H7 (cell line): ENCODE data around the gene PRR33. TPM values are rescaled to one million over a fixed set of nuclear protein-coding genes. Genes with fewer than 3 reads are reported as not detected.
"Not testable (repeated sequence)": the region's sequence is repeated elsewhere in the genome, so short reads cannot be mapped to it uniquely, and the experiment has no call there.

Source experiments
- DNase-seq: peaks from one replicate; pipeline ENCODE4 v3.0.0; 2012
- H3K27me3 ChIP-seq: 2 replicates; pipeline ENCODE4 v1.6.0; 2011; ENCODE audit warnings: mild to moderate bottlenecking, low read length; ENCODE audit not compliant: control insufficient read depth, insufficient read depth
- H3K36me3 ChIP-seq: replicated peaks from 2 replicates; pipeline ENCODE4 v1.5.1; 2011; ENCODE audit warnings: low read length; ENCODE audit not compliant: control insufficient read depth, insufficient read depth
- H3K4me3 ChIP-seq: 2 replicates; pipeline ENCODE4 v1.5.1; 2011; ENCODE audit warnings: low read depth, mild to moderate bottlenecking, control low read depth, low read length, moderate library complexity; ENCODE audit not compliant: insufficient read depth
- total RNA-seq: library from RNA; depleted of rRNA; stranded (reverse); fragments of >200 nt; shearing (Covaris generic); gene quantifications from 2 replicates; pipeline ENCODE4 v1.2.3, GENCODE V29; 2014

Gene PRR33
- total RNA-seq, 1 experiment from 2014 or later, result not detected

- Histone ChIP-seq H3K27me3 (no peaks in the 10 kb centered on the region), H3K4me3 (no peak overlapping the region), H3K36me3 (no peaks in the 10 kb centered on the region)
- peak; percentile 65 for DNase-seq
These were observed 552 bp downstream of the PRR33 start for GRCh38 chr11:1890856-1891830.

- no peak overlapping the region for H3K4me3 ChIP-seq
- no peaks in the 10 kb centered on the region for H3K36me3 ChIP-seq
- no peaks in the 10 kb centered on the region for H3K27me3 ChIP-seq
- no peak for DNase-seq
These were observed 1.5 kb downstream of the PRR33 start for GRCh38 chr11:1889941-1890855.

- H3K36me3 ChIP-seq, result no peaks in the 10 kb centered on the region
- H3K27me3 ChIP-seq, result no peaks in the 10 kb centered on the region
- DNase-seq, result peak; percentile 59
- H3K4me3 ChIP-seq, result no peak overlapping the region
These were observed 2.3 kb downstream of the PRR33 start for GRCh38 chr11:1889224-1889930.

- Histone ChIP-seq H3K36me3 (no peaks in the 10 kb centered on the region), H3K4me3 (no peak overlapping the region), H3K27me3 (no peaks in the 10 kb centered on the region)
- peak; percentile 44 for DNase-seq
These were observed 2.9 kb downstream of the PRR33 start for GRCh38 chr11:1888811-1889210.

GRCh38 chr11:1888347-1888753, 3.3 kb downstream of the PRR33 start:
- peak; percentile 43 for DNase-seq
- Histone ChIP-seq H3K36me3 (no peaks in the 10 kb centered on the region), H3K27me3 (no peaks in the 10 kb centered on the region), H3K4me3 (no peak overlapping the region)

- Histone ChIP-seq H3K36me3 (no peaks in the 10 kb centered on the region), H3K27me3 (no peaks in the 10 kb centered on the region), H3K4me3 (no peak overlapping the region)
- DNase-seq, result no peak
These were observed 4.0 kb downstream of the PRR33 start for GRCh38 chr11:1887451-1888346.

GRCh38 chr11:1886551-1886950, 5.1 kb downstream of the PRR33 start:
- not testable (repeated sequence) for H3K27me3 ChIP-seq, DNase-seq, H3K4me3 ChIP-seq, H3K36me3 ChIP-seq

GRCh38 chr11:1884303-1884700, 7.4 kb downstream of the PRR33 start:
- no peaks in the 10 kb centered on the region for H3K27me3 ChIP-seq
- H3K4me3 ChIP-seq, result no peak overlapping the region
- DNase-seq, result no peak
- H3K36me3 ChIP-seq, result no peaks in the 10 kb centered on the region

GRCh38 chr11:1883346-1884302, 8.1 kb downstream of the PRR33 start:
- H3K27me3 ChIP-seq, result no peaks in the 10 kb centered on the region
- DNase-seq, result no peak
- no peaks in the 10 kb centered on the region for H3K36me3 ChIP-seq
- no peak overlapping the region for H3K4me3 ChIP-seq

GRCh38 chr11:1882265-1883238, 9.1 kb downstream of the PRR33 start:
- H3K27me3 ChIP-seq, result no peaks in the 10 kb centered on the region
- H3K4me3 ChIP-seq, result no peak overlapping the region
- DNase-seq, result peak; percentile 99
- no peaks in the 10 kb centered on the region for H3K36me3 ChIP-seq

GRCh38 chr11:1881442-1882264, 10.0 kb downstream of the PRR33 start:
- DNase-seq, result peak; percentile 71

More at GRCh38 chr11:1881442-1882264, 10.0 kb downstream of the PRR33 start:
- H3K4me3 ChIP-seq, result no peak overlapping the region
- H3K27me3 ChIP-seq, result no peaks in the 10 kb centered on the region
- no peaks in the 10 kb centered on the region for H3K36me3 ChIP-seq
